Fibroblast of skin of scalp (primary cell): ENCODE measurements around the gene ZNF292.
"Not testable (repeated sequence)": the region's sequence is repeated elsewhere in the genome, so short reads cannot be mapped to it uniquely, and the experiment has no call there.

Experiments used
- DNase-seq: peaks from one replicate; pipeline ENCODE4 v3.0.0-alpha.2; 2013

Gene ZNF292

DNA sequence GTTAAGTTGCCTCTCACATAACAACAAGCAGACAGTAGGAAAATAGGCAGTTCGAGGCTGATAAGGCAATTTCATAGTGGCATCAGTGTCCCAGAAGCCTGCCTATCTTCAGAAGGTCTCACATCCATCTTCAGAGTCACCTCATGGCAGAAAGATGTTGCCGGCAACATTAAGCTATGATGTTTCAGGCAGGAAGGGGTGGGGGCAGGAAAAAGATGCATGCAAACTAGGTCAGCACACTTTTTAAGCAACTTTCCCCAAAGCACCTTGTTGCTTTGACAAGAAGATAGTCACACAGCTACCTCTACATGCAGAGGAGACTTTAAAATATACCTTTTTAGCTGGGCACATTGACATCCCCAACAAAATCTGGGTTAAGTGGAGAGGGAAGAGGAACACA lies 123.8 kb downstream of the ZNF292 start:
- no peak for DNase-seq

GRCh38 chr6:87281426-87281825 lies 126.1 kb downstream of the ZNF292 start:
- no peak for DNase-seq

DNA sequence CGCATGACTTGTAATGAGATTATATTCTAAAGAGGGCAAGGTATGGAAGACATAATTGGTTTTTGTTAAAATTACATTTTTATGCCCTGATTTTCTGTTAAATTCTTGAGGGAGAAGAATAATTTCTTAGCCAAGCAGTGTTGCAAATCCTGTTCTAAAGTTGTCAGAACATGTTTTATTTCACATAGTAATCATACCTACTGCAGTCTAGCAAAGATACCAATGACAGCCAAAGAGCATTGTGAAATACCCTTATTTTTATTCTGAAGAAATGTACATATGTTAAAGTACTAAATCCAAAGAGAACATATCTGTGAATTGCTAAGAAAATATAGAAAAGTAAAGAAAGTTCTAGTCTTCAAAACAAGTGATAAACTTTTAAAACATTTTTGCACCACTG lies 127.4 kb downstream of the ZNF292 start:
- no peak for DNase-seq

- DNase-seq, result no peak
Measured at GRCh38 chr6:87283461-87283860, 128.1 kb downstream of the ZNF292 start.

DNA sequence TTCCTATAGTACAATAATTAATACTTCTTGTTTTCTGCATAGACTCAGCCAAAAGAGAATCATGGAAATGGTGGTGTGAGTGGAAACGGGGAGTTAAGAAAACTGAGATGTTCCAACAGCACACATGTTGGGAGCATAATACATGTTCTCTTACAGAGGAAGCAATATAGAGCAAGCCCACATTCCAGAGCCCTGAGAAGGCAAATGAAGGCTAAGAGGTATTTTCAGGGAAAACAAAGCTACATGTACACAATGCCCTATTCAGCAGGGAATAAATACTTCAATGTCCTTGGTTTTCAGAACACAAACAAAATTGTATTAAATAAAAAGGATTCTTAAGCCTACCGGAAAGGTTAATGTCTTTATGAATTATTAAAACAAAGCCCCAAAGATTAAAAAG lies 131.9 kb downstream of the ZNF292 start:
- DNase-seq, result peak; percentile 18

GRCh38 chr6:87289571-87289970 lies 134.2 kb downstream of the ZNF292 start:
- DNase-seq, result no peak

- DNase-seq, result no peak
Measured at GRCh38 chr6:87291883-87292282, 136.5 kb downstream of the ZNF292 start.

DNA sequence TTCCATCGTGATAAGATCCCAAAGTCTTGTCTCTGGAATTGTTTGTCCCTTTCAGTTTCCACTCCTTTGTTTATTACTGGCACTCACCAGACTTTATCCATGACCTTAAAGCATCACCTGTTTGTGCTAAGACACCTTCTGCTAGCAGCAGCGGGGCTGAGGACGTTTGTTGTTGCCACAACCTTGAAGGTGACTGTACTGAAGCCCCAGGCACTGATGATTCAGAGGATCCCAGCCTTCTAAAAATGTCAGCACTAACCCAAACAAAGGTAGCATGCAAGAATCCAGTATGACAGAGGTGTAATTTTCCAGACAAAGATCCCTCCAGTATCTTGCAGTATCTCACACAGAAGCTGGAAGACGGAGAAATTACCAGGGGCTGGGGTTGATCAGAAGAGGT lies 138.2 kb downstream of the ZNF292 start:
- no peak for DNase-seq

DNA sequence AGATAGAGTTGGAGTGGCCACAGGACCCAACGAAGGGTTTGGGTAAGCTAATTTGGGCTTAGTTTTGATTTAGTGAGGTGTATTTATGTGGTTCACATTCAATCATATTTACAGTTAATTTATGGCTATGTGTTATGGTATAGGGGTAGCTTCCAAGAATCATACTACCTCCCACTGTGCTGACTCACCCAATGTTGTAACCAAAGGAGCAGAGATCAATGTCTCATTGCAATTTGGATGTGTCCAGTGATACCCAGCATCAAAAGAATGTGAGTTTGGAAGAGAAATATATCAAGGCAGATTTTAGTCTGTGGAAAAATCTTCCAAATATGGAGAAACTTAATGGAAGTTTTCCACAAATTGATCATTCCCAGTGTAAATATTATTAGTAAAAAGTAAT lies 141.8 kb downstream of the ZNF292 start:
- peak; percentile 59 for DNase-seq

DNA sequence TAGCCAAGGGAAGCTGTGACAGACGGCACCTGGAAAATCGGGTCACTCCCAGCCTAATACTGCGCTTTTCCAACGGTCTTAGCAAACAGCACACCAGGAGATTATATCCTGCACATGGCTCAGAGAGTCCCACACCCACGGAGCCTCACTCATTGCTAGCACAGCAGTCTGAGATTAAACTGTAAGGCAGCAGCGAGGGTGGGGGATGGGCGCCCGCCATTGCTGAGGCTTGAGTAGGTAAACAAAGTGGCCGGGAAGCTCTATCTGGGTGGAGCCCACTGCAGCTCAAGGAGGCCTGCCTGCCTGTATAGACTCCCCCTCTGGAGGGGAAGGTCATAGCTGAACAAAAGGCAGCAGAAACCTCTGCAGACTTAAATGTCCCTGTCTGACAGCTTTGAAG lies 145.9 kb downstream of the ZNF292 start:
- DNase-seq, result not testable (repeated sequence)

GRCh38 chr6:87308970-87309369 lies 153.6 kb downstream of the ZNF292 start:
- DNase-seq, result no peak

DNA sequence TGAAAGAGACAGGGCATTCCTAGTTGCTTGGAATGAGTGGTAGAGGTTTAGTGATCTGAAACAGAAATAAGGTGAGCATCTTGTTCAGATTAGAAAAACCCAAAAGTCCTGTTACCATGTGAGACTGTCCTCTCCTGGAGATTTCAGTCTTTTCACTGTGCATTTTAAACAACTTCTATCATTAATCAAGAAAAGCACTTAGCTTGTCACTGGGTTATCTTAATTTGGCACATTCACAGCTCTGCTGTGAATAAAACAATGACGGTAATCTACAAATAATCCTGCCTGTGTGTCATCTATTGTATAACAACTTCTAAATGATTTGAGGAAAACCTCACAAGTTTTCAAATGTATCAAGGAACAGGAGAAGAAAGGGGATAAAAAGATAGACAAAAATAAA lies 157.5 kb downstream of the ZNF292 start:
- DNase-seq, result no peak
